ENCODE measurements around the gene PHF10. TPM values are rescaled to one million over a fixed set of nuclear protein-coding genes. Genes with fewer than 3 reads are reported as not detected.

The PHF10 gene
- total RNA-seq, 4 donors from 2014 or later: 25.8 to 67.9 (median 31.5) TPM

DNA sequence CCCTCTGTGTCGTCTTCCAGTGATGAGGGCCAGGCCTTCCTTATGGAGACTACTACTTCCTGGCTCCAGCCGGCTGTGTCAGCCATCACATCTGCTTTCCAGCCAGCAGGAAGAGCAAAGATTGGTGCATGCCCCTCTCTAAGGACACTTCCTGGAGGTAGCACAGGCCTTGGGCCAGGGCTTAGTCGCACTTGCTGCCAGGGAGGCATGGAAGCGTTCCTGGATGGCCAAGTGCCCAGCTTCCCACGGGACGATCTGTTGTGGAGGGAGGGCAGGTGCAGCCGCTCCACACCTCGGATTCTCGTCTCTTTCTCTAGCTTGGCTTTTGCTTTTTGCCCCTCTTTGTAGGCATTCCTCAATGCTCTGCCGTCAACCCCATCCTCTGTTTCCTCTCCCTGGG lies 39.0 kb upstream of the PHF10 start:
- H3K36me3 ChIP-seq: peaks cover 13 to 100% (median 23%) of the 10 kb centered on the region in 3 donors
- no peak overlapping the region for H3K4me3 ChIP-seq
- no peak for TF ChIP-seq POLR2A (IDR thresholded peaks at IDR 0.05)
- TF ChIP-seq, protein P1, sequence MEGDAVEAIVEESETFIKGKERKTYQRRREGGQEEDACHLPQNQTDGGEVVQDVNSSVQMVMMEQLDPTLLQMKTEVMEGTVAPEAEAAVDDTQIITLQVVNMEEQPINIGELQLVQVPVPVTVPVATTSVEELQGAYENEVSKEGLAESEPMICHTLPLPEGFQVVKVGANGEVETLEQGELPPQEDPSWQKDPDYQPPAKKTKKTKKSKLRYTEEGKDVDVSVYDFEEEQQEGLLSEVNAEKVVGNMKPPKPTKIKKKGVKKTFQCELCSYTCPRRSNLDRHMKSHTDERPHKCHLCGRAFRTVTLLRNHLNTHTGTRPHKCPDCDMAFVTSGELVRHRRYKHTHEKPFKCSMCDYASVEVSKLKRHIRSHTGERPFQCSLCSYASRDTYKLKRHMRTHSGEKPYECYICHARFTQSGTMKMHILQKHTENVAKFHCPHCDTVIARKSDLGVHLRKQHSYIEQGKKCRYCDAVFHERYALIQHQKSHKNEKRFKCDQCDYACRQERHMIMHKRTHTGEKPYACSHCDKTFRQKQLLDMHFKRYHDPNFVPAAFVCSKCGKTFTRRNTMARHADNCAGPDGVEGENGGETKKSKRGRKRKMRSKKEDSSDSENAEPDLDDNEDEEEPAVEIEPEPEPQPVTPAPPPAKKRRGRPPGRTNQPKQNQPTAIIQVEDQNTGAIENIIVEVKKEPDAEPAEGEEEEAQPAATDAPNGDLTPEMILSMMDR (IDR thresholded peaks at IDR 0.05): no peak
- intact Hi-C loops (cut with DNase I): no loop called here
- WGBS, 2 donors: 64 to 72% methylated on average over 8 to 9 of the region's 10 CpGs
- peaks cover 0 to 5% (median 3%) of the 10 kb centered on the region in 3 donors for H3K4me1 ChIP-seq
- DNase-seq: no peak
- H3K27me3 ChIP-seq: no peaks in the 10 kb centered on the region
- H3K9me3 ChIP-seq: no peaks in the 10 kb centered on the region
- H3K27ac ChIP-seq: no peak overlapping the region

DNA sequence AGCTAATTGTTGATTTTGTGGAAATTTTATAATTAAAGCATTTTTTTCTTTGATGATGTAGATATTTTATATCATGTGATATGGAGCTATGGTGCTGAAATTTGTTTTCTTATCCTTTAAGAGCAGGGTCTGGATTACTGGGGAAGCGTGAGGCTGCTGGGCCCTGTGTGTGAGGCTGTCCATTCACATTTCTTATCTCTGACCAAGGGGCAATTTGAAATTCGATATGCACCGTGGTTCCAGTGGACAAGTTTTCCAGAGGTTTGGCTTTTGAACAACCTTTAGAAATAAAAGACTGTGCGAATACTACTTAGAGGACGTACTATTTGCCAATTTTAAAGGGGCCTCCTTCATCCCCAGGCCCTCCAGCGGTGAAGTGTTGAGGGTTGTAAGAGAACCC lies 30.9 kb upstream of the PHF10 start:
- WGBS, 2 donors: 91 to 93% methylated on average over 6 of the region's 6 CpGs
- Histone ChIP-seq H3K4me1 (peaks cover 3 to 22% (median 16%) of the 10 kb centered on the region in 3 donors), H3K27me3 (no peaks in the 10 kb centered on the region), H3K27ac (no peak overlapping the region), H3K4me3 (no peak overlapping the region), H3K9me3 (no peaks in the 10 kb centered on the region), H3K36me3 (peaks cover 0 to 48% (median 14%) of the 10 kb centered on the region in 3 donors)
- intact Hi-C loops (cut with DNase I): no loop called here
- no peak for TF ChIP-seq POLR2A (IDR thresholded peaks at IDR 0.05)
- TF ChIP-seq, protein P1 (IDR thresholded peaks at IDR 0.05): no peak
- no peak for DNase-seq

DNA sequence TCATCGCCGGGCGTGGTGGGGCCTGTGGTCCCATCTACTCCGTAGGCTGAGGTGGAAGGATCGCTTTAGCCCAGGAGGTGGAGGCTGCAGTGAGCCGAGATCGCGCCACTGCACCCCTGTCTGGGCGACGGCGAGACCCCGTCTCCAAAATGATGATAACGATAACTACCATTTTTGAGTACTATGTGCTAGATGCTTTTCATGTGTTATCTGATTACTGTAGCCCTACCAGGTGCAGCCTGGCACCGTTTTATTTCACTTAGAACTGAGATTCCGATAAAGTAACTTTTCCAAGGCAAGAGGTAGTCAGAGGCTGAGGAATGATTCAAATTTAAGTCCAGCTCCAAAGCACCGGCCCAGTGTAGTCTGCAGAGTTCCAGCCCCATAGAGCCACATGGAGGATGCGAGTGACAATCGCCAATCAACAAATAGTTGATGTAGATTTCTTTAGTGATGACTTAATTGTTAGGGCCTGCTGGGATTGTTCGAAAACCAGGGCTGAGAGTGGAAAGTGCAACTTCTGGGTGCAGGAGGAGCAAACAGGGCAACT lies 27.8 kb upstream of the PHF10 start:
- Histone ChIP-seq H3K4me1 (peaks cover 3 to 29% (median 17%) of the 10 kb centered on the region in 3 donors), H3K4me3 (peak overlapping the region; percentile 86 to 98 (median 92)), H3K9me3 (no peaks in the 10 kb centered on the region), H3K27ac (peak overlapping the region; percentile 97 to 99 (median 98)), H3K36me3 (peaks cover 0 to 18% (median 0%) of the 10 kb centered on the region in 3 donors), H3K27me3 (no peaks in the 10 kb centered on the region)
- intact Hi-C loops (cut with DNase I): loop anchor here (5.0 kb wide), 1 partner anchor 55 kb away; no protein-coding TSS in a partner anchor
- TF ChIP-seq, protein P1 (IDR thresholded peaks at IDR 0.05): no peak
- TF ChIP-seq POLR2A (IDR thresholded peaks at IDR 0.05): no peak
- no peak for DNase-seq
- 6 to 11% methylated on average over 14 to 15 of the region's 19 CpGs for WGBS, 2 donors

DNA sequence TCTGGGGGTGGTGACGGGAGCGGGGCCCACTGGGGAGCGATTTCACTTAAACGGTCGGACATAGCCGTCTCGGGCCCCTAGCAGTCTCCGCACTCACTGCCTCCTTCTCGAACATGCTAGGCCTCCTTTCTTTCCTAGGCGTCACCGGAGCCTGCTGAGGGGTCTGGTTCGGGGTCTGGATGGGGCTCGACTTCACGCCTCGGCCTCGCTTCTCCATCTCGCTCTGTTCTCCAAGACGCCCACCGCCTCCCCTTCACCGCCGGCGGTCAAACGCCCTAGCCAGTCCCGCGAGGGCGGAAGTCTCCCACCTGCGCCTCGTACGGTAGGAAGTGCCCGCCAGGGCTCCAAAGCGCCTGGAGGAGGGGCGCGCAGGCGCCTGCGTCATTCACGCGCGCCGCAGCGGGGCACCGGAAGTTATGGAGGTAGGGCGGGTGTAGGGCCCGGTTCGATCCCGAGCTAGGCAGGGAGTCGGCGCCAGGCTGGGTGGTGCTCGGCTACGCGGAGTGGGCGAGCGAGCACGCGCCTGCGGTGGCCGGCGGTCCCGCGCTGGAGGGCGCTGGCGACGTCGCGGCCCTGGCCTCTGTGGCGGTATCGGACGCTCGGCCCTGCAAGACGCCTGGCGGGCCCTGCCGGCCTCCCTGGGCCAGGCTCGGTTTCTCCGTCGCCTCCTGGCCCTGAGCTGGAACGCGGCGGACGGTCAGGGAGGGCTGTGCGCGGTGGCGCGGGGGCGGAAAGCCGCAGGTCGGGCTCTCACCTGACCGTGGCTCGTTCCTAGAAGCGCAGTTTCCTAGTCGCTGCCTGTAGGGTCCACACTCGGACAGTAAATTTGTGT lies 27.2 kb upstream of the PHF10 start, which contains the start of the genes DYNLT2 and ERMARD:
DYNLT2 (minus strand) TSS at position 331 of the 832 bp plus-strand sequence; CDS start at position 217, 114 bp downstream.
ERMARD (plus strand) TSS at position 381 of the 832 bp plus-strand sequence; CDS start at position 417, 36 bp downstream.
- no peaks in the 10 kb centered on the region for H3K27me3 ChIP-seq
- 0 to 1% methylated on average over 10 to 14 of the region's 90 CpGs for WGBS, 2 donors
- peaks cover 3 to 29% (median 17%) of the 10 kb centered on the region in 3 donors for H3K4me1 ChIP-seq
- peaks cover 0 to 11% (median 0%) of the 10 kb centered on the region in 3 donors for H3K36me3 ChIP-seq
- DNase-seq: peak; percentile 63
- intact Hi-C loops (cut with DNase I): loop anchor here (5.0 kb wide), 1 partner anchor 54 kb away; no protein-coding TSS in a partner anchor
- H3K4me3 ChIP-seq: peak within 1 kb of the TSS; percentile 86 to 98 (median 92)
- H3K27ac ChIP-seq: peak within 1 kb of the TSS; percentile 97 to 99 (median 98)
- TF ChIP-seq, protein P1 (IDR thresholded peaks at IDR 0.05): peak in 4 of 6 experiments; percentile 35 to 60 (median 51)
- peak in 3 of 4 donors; percentile 78 to 90 (median 88) for TF ChIP-seq POLR2A (IDR thresholded peaks at IDR 0.05)
- H3K9me3 ChIP-seq: no peaks in the 10 kb centered on the region
